Activated T-cell treated with anti-CD3 and anti-CD28 coated beads, Interleukin-2, amount 50 U/mL, for 4 hours (primary cell): ENCODE data around the gene CLSTN3. TPM values are rescaled to one million over a fixed set of nuclear protein-coding genes. Genes with fewer than 3 reads are reported as not detected.
A peak's percentile ranks its signal among the peaks of the same experiment; 100 is the strongest.

Experiments used
- ATAC-seq, 2 donors: fragments of 200-7000 bp; cut with Tn5 transposase; one replicate each; pipeline ENCODE4 v1.10.0; 2021
- DNase-seq: peaks from one replicate; pipeline ENCODE4 v3.0.0-alpha.2; 2020
- H3K27me3 Mint-ChIP-seq: one replicate; pipeline ENCODE4 v1.8.0; 2021; ENCODE audit warnings: low read depth, mixed read lengths
- H3K36me3 Mint-ChIP-seq: one replicate; pipeline ENCODE4 v1.8.0; 2022; ENCODE audit warnings: mixed read lengths; ENCODE audit not compliant: insufficient read depth
- H3K4me1 Mint-ChIP-seq: one replicate; pipeline ENCODE4 v1.8.0; 2021; ENCODE audit warnings: low read depth, mixed read lengths
- H3K4me3 Mint-ChIP-seq: one replicate; pipeline ENCODE4 v1.8.0; 2021; ENCODE audit warnings: mild to moderate bottlenecking, moderate library complexity, mixed read lengths
- H3K9me3 Mint-ChIP-seq: one replicate; pipeline ENCODE4 v1.8.0; 2021; ENCODE audit warnings: mixed read lengths
- total RNA-seq, 3 donors: library from RNA; stranded (reverse); gene quantifications; one replicate each; pipeline ENCODE4 v1.2.1, GENCODE V29; 2021

CLSTN3 gene
- total RNA-seq, 3 donors from 2014 or later = 9.2 to 12.2 (median 9.9) TPM

GRCh38 chr12:7110661-7111060, 19.5 kb upstream of the CLSTN3 start:
- Mint-ChIP-seq H3K4me3 (no peak overlapping the region), H3K27me3 (no peaks in the 10 kb centered on the region), H3K36me3 (peaks cover 10% of the 10 kb centered on the region), H3K4me1 (peaks cover 27% of the 10 kb centered on the region), H3K9me3 (peaks cover 9% of the 10 kb centered on the region)
- no peak for ATAC-seq
- no peak for DNase-seq

- no peak overlapping the region for H3K4me3 Mint-ChIP-seq
- no peak for ATAC-seq
- no peaks in the 10 kb centered on the region for H3K27me3 Mint-ChIP-seq
- no peak for DNase-seq
- H3K9me3 Mint-ChIP-seq = no peaks in the 10 kb centered on the region
- H3K36me3 Mint-ChIP-seq = peaks cover 8% of the 10 kb centered on the region
- peaks cover 17% of the 10 kb centered on the region for H3K4me1 Mint-ChIP-seq
These were observed 18.1 kb upstream of the CLSTN3 start for GRCh38 chr12:7112041-7112440.

GRCh38 chr12:7113389-7113871, 16.7 kb upstream of the CLSTN3 start:
- Mint-ChIP-seq H3K9me3 (no peaks in the 10 kb centered on the region), H3K4me1 (peaks cover 11% of the 10 kb centered on the region), H3K36me3 (peaks cover 8% of the 10 kb centered on the region), H3K27me3 (no peaks in the 10 kb centered on the region), H3K4me3 (no peak overlapping the region)
- DNase-seq = peak; percentile 20
- ATAC-seq = no peak

- Mint-ChIP-seq H3K27me3 (no peaks in the 10 kb centered on the region), H3K36me3 (peaks cover 8% of the 10 kb centered on the region), H3K9me3 (no peaks in the 10 kb centered on the region), H3K4me3 (no peak overlapping the region), H3K4me1 (peaks cover 11% of the 10 kb centered on the region)
- ATAC-seq = no peak
- DNase-seq = no peak
These were observed 16.2 kb upstream of the CLSTN3 start for GRCh38 chr12:7114008-7114407.

- no peaks in the 10 kb centered on the region for H3K9me3 Mint-ChIP-seq
- peaks cover 8% of the 10 kb centered on the region for H3K36me3 Mint-ChIP-seq
- H3K27me3 Mint-ChIP-seq = no peaks in the 10 kb centered on the region
- H3K4me1 Mint-ChIP-seq = peaks cover 5% of the 10 kb centered on the region
- DNase-seq (no peak), ATAC-seq (no peak)
- H3K4me3 Mint-ChIP-seq = no peak overlapping the region
These were observed 15.3 kb upstream of the CLSTN3 start for GRCh38 chr12:7114851-7115250.

GRCh38 chr12:7116196-7116595, 14.0 kb upstream of the CLSTN3 start:
- Mint-ChIP-seq H3K4me1 (peaks cover 5% of the 10 kb centered on the region), H3K9me3 (no peaks in the 10 kb centered on the region), H3K27me3 (no peaks in the 10 kb centered on the region), H3K4me3 (no peak overlapping the region), H3K36me3 (peaks cover 8% of the 10 kb centered on the region)
- ATAC-seq (no peak), DNase-seq (no peak)

GRCh38 chr12:7116916-7117315, 13.3 kb upstream of the CLSTN3 start:
- H3K4me1 Mint-ChIP-seq = peaks cover 5% of the 10 kb centered on the region
- H3K9me3 Mint-ChIP-seq = no peaks in the 10 kb centered on the region
- no peak for DNase-seq

GRCh38 chr12:7117670-7118069, 12.5 kb upstream of the CLSTN3 start:
- DNase-seq = no peak
- H3K4me1 Mint-ChIP-seq = peaks cover 5% of the 10 kb centered on the region
- H3K9me3 Mint-ChIP-seq = no peaks in the 10 kb centered on the region
- H3K36me3 Mint-ChIP-seq = peaks cover 8% of the 10 kb centered on the region
- ATAC-seq = no peak
- H3K4me3 Mint-ChIP-seq = no peak overlapping the region
- H3K27me3 Mint-ChIP-seq = no peaks in the 10 kb centered on the region

More at GRCh38 chr12:7116916-7117315, 13.3 kb upstream of the CLSTN3 start:
- Mint-ChIP-seq H3K27me3 (no peaks in the 10 kb centered on the region), H3K36me3 (peaks cover 8% of the 10 kb centered on the region), H3K4me3 (no peak overlapping the region)
- ATAC-seq = no peak

GRCh38 chr12:7118881-7119280, 11.3 kb upstream of the CLSTN3 start:
- Mint-ChIP-seq H3K9me3 (no peaks in the 10 kb centered on the region), H3K27me3 (no peaks in the 10 kb centered on the region), H3K4me3 (peak overlapping the region; percentile 8), H3K4me1 (no peaks in the 10 kb centered on the region), H3K36me3 (peaks cover 8% of the 10 kb centered on the region)
- no peak for ATAC-seq
- no peak for DNase-seq

- Mint-ChIP-seq H3K9me3 (no peaks in the 10 kb centered on the region), H3K36me3 (peaks cover 8% of the 10 kb centered on the region), H3K4me3 (no peak overlapping the region), H3K4me1 (no peaks in the 10 kb centered on the region), H3K27me3 (no peaks in the 10 kb centered on the region)
- ATAC-seq = no peak
- DNase-seq = no peak
These were observed 10.0 kb upstream of the CLSTN3 start for GRCh38 chr12:7120166-7120565.

GRCh38 chr12:7121324-7121723, 8.8 kb upstream of the CLSTN3 start:
- ATAC-seq = no peak
- H3K27me3 Mint-ChIP-seq = no peaks in the 10 kb centered on the region
- H3K9me3 Mint-ChIP-seq = no peaks in the 10 kb centered on the region
- H3K4me3 Mint-ChIP-seq = no peak overlapping the region
- H3K4me1 Mint-ChIP-seq = no peaks in the 10 kb centered on the region
- peaks cover 2% of the 10 kb centered on the region for H3K36me3 Mint-ChIP-seq
- no peak for DNase-seq

- Mint-ChIP-seq H3K36me3 (no peaks in the 10 kb centered on the region), H3K27me3 (no peaks in the 10 kb centered on the region), H3K4me3 (no peak overlapping the region), H3K4me1 (no peaks in the 10 kb centered on the region), H3K9me3 (no peaks in the 10 kb centered on the region)
- DNase-seq (no peak), ATAC-seq (no peak)
These were observed 7.1 kb upstream of the CLSTN3 start for GRCh38 chr12:7122811-7123769.

- no peak for DNase-seq
- peaks cover 5% of the 10 kb centered on the region for H3K4me1 Mint-ChIP-seq
- no peak for ATAC-seq
- H3K27me3 Mint-ChIP-seq = no peaks in the 10 kb centered on the region
- H3K9me3 Mint-ChIP-seq = no peaks in the 10 kb centered on the region
- no peak overlapping the region for H3K4me3 Mint-ChIP-seq
- H3K36me3 Mint-ChIP-seq = no peaks in the 10 kb centered on the region
These were observed 6.2 kb upstream of the CLSTN3 start for GRCh38 chr12:7123806-7124522.

- ATAC-seq (no peak), DNase-seq (no peak)
- H3K4me1 Mint-ChIP-seq = peaks cover 9% of the 10 kb centered on the region
- H3K4me3 Mint-ChIP-seq = no peak overlapping the region
- H3K36me3 Mint-ChIP-seq = no peaks in the 10 kb centered on the region
- no peaks in the 10 kb centered on the region for H3K9me3 Mint-ChIP-seq
- H3K27me3 Mint-ChIP-seq = no peaks in the 10 kb centered on the region
These were observed 4.4 kb upstream of the CLSTN3 start for GRCh38 chr12:7125632-7126227.
